Adrenal gland (tissue), 5 donors: ENCODE measurements around the gene FMO1.

Source experiments
- POLR2A ChIP-seq, 2 donors: fragments of 450-650 bp; IDR thresholded peaks; one replicate each; pipeline ENCODE4 v1.6.1; 2017; ENCODE audit warnings: antibody characterized with exemption in 2 of 2, mild to moderate bottlenecking in 2 of 2, moderate library complexity in 1 of 2
- TF ChIP-seq, protein P1 (sequence below), 6 experiments: fragments of 450-650 bp in 4 of 6; fragments of 200-600 bp in 2 of 6; sonication (generic) in 1 of 6; IDR thresholded peaks; 1 replicate in 5 of 6; 2 replicates in 1 of 6; pipeline versions ENCODE4 v1.5.1 to v1.8.0; 2016 to 2021; ENCODE audit warnings: antibody characterized with exemption in 6 of 6, mild to moderate bottlenecking in 2 of 6, moderate library complexity in 1 of 6
- donor health status: DM: no; HTN: no; CAD: no.

DNA sequence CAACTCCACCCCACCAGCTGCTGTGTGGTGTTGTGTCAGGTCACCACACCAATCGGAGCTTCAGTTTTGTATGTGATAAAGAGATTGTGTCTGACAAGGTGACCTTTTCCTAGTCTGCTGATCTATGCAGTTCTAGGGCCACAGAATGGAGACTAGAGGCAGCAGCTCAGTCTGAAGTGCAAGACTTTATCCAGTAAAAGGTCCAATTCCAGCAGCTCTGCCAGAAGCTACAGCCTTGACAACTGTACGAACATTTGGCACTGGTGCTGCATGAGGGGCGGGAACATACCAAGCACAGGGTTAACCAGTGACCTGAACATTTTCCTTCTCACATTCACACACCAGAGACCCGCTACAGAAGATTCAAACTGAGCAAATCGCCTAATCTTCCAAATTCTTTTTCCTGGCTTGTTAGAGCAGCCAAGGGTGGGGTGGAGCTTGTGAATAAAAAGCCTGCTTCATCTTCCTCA, 9.3 kb downstream of the FMO1 start:
- TF ChIP-seq, protein P1, sequence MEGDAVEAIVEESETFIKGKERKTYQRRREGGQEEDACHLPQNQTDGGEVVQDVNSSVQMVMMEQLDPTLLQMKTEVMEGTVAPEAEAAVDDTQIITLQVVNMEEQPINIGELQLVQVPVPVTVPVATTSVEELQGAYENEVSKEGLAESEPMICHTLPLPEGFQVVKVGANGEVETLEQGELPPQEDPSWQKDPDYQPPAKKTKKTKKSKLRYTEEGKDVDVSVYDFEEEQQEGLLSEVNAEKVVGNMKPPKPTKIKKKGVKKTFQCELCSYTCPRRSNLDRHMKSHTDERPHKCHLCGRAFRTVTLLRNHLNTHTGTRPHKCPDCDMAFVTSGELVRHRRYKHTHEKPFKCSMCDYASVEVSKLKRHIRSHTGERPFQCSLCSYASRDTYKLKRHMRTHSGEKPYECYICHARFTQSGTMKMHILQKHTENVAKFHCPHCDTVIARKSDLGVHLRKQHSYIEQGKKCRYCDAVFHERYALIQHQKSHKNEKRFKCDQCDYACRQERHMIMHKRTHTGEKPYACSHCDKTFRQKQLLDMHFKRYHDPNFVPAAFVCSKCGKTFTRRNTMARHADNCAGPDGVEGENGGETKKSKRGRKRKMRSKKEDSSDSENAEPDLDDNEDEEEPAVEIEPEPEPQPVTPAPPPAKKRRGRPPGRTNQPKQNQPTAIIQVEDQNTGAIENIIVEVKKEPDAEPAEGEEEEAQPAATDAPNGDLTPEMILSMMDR (IDR thresholded peaks at IDR 0.05), result no peak
- TF ChIP-seq POLR2A (IDR thresholded peaks at IDR 0.05), result no peak
